Psoas muscle (tissue), 8 donors: ENCODE data around the gene ENTHD1. TPM values are rescaled to one million over a fixed set of nuclear protein-coding genes. Genes with fewer than 3 reads are reported as not detected.

Experiments used
- ATAC-seq, 4 donors: fragments of 200-7000 bp; cut with Tn5 transposase; one replicate each; pipeline ENCODE4 v1.9.1; 2020; ENCODE audit warnings: moderate library complexity in 3 of 4, mild to moderate bottlenecking in 2 of 4
- DNase-seq, 2 donors: peaks; one replicate each; pipeline ENCODE4 v3.0.0-alpha.2; 2020
- H3K27ac ChIP-seq: fragments of 200-600 bp; one replicate; pipeline ENCODE4 v1.8.0; 2022
- H3K27me3 ChIP-seq, 3 donors: fragments of 200-600 bp in 1 of 3; one replicate each; pipeline versions ENCODE4 v1.6.1 to v1.8.0; 2013 to 2022; ENCODE audit warnings: low read length in 2 of 3, mild to moderate bottlenecking in 2 of 3, moderate library complexity in 1 of 3; ENCODE audit not compliant: insufficient read depth in 3 of 3
- H3K36me3 ChIP-seq, 2 donors: fragments of 200-600 bp in 1 of 2; one replicate each; pipeline versions ENCODE4 v1.6.1 to v1.8.0; 2013 to 2022; ENCODE audit warnings: low read depth in 1 of 2, mild to moderate bottlenecking in 1 of 2, moderate library complexity in 1 of 2; ENCODE audit not compliant: insufficient read depth in 1 of 2
- H3K4me1 ChIP-seq: fragments of 200-600 bp; one replicate; pipeline ENCODE4 v1.8.0; 2022
- H3K4me3 ChIP-seq: fragments of 200-600 bp; one replicate; pipeline ENCODE4 v1.8.0; 2022; ENCODE audit warnings: mild to moderate bottlenecking
- H3K9me3 ChIP-seq: fragments of 200-600 bp; one replicate; pipeline ENCODE4 v1.8.0; 2022
- WGBS, 3 donors: extraction: QIAGEN DNeasy Blood & Tissue Kit; methylation state at CpG; one replicate each; pipeline versions ENCODE4 v1.1.6 to v1.1.7; 2013; 5-methylcytosine and 5-hydroxymethylcytosine counted together
- intact Hi-C, 2 donors: fragments of 100-400 bp; cut with DNase I; formaldehyde crosslinking; loops; one replicate each; pipeline versions ENCODE4 v1.11.0 to v1.14.2; 2022
- polyA plus RNA-seq, 3 donors: library from polyadenylated mRNA; stranded (reverse); fragments of 200-250 nt; gene quantifications; one replicate each; pipeline ENCODE4 v1.2.3, GENCODE V29; 2013
- total RNA-seq, 4 donors: library from RNA; stranded (reverse); fragmentation: NEBNext Ultra II Directional in 2 of 4; extraction: Animal tissue kit (Norgen Biotek cat#: 25700) in 2 of 4; gene quantifications; one replicate each; pipeline versions ENCODE4 v1.2.1 to v1.2.4, GENCODE V29; 2021 to 2023
- TF ChIP-seq, protein P1 (sequence below): fragments of 200-600 bp; IDR thresholded peaks from one replicate; pipeline ENCODE4 v1.8.0; 2022; ENCODE audit warnings: antibody characterized with exemption
- donor health status: healthy with polysubstance abuse.
- donor health status: DM: no; HTN: no; CAD: no; lungs with moderate emphysema.
- donor health status: Bipolar disorder and iron deficiency.
- donor health status: healthy.
- donor health status: DM: yes; HTN: yes; CAD: no.
- donor health status: DM: no; HTN: no; CAD: no.
- donor health status: DM: no; HTN: no; CAD: no.
- donor health status: DM: yes; HTN: yes; CAD: no.

ENTHD1 gene
- total and polyA plus RNA-seq, 7 donors, result not detected

- DNase-seq (no peak), ATAC-seq (no peak)
- peaks cover 0 to 21% (median 2%) of the 10 kb centered on the region in 3 donors for H3K27me3 ChIP-seq
- H3K9me3 ChIP-seq, result no peaks in the 10 kb centered on the region
- TF ChIP-seq, protein P1, sequence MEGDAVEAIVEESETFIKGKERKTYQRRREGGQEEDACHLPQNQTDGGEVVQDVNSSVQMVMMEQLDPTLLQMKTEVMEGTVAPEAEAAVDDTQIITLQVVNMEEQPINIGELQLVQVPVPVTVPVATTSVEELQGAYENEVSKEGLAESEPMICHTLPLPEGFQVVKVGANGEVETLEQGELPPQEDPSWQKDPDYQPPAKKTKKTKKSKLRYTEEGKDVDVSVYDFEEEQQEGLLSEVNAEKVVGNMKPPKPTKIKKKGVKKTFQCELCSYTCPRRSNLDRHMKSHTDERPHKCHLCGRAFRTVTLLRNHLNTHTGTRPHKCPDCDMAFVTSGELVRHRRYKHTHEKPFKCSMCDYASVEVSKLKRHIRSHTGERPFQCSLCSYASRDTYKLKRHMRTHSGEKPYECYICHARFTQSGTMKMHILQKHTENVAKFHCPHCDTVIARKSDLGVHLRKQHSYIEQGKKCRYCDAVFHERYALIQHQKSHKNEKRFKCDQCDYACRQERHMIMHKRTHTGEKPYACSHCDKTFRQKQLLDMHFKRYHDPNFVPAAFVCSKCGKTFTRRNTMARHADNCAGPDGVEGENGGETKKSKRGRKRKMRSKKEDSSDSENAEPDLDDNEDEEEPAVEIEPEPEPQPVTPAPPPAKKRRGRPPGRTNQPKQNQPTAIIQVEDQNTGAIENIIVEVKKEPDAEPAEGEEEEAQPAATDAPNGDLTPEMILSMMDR, result no peak
- no peak overlapping the region for H3K4me3 ChIP-seq
- H3K4me1 ChIP-seq, result no peaks in the 10 kb centered on the region
- H3K36me3 ChIP-seq, result no peaks in the 10 kb centered on the region
- 63 to 65% (median 65%) methylated on average over 9 of the region's 9 CpGs for WGBS, 3 donors
- intact Hi-C loops, result no loop called here
- H3K27ac ChIP-seq, result no peak overlapping the region
Observed at GRCh38 chr22:39940757-39941305, 47.3 kb upstream of the ENTHD1 start.

- intact Hi-C loops, result no loop called here
- Histone ChIP-seq H3K9me3 (no peaks in the 10 kb centered on the region), H3K27me3 (peaks cover 0 to 29% (median 2%) of the 10 kb centered on the region in 3 donors), H3K4me3 (no peak overlapping the region), H3K36me3 (no peaks in the 10 kb centered on the region), H3K4me1 (no peaks in the 10 kb centered on the region), H3K27ac (no peak overlapping the region)
- DNase-seq (no peak), ATAC-seq (no peak)
- 95 to 98% (median 97%) methylated on average over 3 of the region's 3 CpGs for WGBS, 3 donors
- TF ChIP-seq, protein P1, result no peak
Observed at GRCh38 chr22:39939830-39940229, 46.3 kb upstream of the ENTHD1 start.

DNA sequence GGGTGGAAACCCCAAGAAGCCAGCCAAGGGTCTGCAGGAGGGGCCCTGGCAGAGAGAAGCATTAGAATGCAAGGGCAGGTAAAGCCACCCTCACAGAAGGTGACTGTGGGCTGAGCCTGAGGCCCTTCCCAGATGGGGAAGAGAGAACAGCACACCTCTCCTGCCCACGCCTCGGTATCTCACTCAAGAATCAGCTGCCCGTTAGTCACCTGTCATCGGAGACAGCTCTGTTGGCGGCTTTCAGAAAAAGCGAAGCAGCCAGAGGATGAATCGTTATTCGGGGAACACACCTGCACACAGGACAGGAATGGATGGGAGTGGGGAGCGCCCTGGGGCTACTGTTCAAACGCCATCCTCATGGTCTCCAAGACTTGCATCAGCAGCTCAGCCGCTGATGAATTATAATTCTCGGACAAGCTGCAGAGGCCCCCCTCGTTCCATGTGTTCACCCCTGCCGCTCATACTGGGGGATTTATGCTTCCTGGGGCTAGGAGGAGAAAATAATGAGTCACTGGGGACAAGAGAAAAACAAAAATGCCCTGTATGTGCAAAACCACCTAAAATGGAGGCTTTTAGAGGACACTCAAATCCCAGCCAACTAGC is 45.0 kb upstream of the ENTHD1 start:
- ATAC-seq, result no peak
- Histone ChIP-seq H3K36me3 (no peaks in the 10 kb centered on the region), H3K27me3 (peaks cover 0 to 36% (median 2%) of the 10 kb centered on the region in 3 donors), H3K9me3 (no peaks in the 10 kb centered on the region), H3K27ac (no peak overlapping the region), H3K4me1 (no peaks in the 10 kb centered on the region), H3K4me3 (no peak overlapping the region)
- intact Hi-C loops, result no loop called here
- DNase-seq, result no peak
- TF ChIP-seq, protein P1, result no peak
- WGBS, 3 donors, result 77 to 80% (median 77%) methylated on average over 14 of the region's 14 CpGs

DNA sequence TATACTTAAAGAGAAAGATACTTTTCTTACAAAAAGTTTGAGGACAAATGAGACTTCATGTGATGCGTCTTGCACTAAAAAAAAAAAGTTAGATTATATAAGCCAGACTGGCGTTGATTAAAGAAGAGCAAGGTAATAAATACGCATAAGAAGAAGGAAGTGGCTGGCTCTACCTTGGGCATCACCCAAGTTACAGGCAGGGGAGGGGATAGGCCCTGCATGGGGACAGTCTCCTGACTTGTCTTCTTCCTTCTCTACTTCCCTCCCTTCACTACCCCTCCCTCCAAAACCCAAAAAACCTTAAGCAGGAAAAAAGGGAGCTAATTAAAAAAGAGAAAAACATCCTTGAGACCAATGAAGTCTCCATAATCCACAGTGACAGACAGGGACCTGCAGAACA is 44.3 kb upstream of the ENTHD1 start:
- Histone ChIP-seq H3K27me3 (peaks cover 0 to 36% (median 2%) of the 10 kb centered on the region in 3 donors), H3K27ac (no peak overlapping the region), H3K4me1 (no peaks in the 10 kb centered on the region), H3K4me3 (no peak overlapping the region), H3K36me3 (no peaks in the 10 kb centered on the region), H3K9me3 (no peaks in the 10 kb centered on the region)
- DNase-seq (no peak), ATAC-seq (no peak)
- WGBS, 3 donors, result 90 to 92% (median 91%) methylated on average over 3 of the region's 3 CpGs
- TF ChIP-seq, protein P1, result no peak
- intact Hi-C loops, result no loop called here
